HTR-8/SVneo (cell line): Measurements from ENCODE around the gene SLC25A46.
"Not testable (repeated sequence)": the region's sequence is repeated elsewhere in the genome, so short reads cannot be mapped to it uniquely, and the experiment has no call there.

ENCODE experiments used
- DNase-seq: peaks from one replicate; pipeline ENCODE4 v3.0.0; 2011; ENCODE audit warnings: low spot score, mixed read lengths; ENCODE audit not compliant: insufficient read length
- FAIRE-seq: peaks from 2 replicates; lab custom pipeline; 2011; peaks lifted over from hg19 to GRCh38; lab: Jason Lieb, UNC

The SLC25A46 gene

DNA sequence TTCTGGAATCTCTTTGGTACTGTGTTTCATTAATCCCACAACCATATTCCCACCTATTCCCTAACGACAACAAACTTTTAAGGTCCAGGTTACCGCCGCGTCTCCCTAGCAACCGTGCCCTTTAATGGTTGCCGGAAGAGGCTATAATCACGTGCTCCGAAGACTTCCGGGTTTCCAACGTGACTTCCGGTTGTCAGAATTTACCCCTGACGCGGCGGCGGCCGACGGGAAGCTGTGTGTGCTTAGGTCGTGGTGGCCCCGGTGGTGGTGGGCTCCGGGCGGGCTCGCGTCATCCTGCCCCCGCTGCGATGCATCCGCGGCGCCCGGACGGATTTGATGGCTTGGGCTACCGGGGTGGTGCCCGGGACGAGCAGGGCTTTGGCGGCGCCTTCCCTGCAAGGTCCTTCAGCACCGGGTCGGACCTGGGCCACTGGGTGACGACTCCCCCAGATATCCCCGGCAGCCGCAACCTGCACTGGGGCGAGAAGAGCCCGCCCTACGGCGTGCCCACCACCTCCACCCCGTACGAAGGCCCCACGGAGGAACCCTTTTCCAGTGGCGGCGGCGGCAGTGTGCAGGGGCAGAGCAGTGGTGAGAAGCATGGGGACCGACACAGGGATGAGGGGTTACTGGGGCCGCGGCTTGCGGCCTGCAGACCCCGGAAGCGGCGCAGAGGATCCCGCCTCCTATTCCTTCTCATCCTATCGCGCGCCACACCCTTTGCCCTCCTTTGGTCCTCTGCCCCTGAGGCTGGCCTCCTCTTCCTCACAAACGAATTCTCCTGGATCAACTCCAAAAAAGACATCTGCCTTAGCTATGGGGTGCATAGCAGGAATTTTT is at the start of gene SLC25A46:
Gene SLC25A46 (plus strand): TSS at position 196 of the 840 bp plus-strand sequence. CDS start 113 bp downstream, at position 309.
- FAIRE-seq (peak; percentile 87), DNase-seq (peak; percentile 80)

DNA sequence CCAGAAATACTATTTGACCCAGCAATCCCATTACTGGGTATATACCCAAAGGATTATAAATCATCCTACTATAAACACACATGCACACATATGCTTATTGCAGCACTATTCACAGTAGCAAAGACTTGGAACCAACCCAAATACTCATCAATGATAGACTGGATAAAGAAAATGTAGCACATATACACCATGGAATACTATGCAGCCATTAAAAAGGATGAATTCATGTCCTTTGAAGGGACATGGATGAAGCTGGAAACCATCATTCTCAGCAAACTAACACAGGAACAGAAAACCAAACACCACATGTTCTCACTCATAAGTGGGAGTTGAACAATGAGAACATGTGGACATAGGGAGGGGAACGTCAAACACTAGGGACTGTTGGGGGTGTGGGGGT is 48.2 kb upstream of the SLC25A46 start:
- DNase-seq, FAIRE-seq: not testable (repeated sequence)

DNA sequence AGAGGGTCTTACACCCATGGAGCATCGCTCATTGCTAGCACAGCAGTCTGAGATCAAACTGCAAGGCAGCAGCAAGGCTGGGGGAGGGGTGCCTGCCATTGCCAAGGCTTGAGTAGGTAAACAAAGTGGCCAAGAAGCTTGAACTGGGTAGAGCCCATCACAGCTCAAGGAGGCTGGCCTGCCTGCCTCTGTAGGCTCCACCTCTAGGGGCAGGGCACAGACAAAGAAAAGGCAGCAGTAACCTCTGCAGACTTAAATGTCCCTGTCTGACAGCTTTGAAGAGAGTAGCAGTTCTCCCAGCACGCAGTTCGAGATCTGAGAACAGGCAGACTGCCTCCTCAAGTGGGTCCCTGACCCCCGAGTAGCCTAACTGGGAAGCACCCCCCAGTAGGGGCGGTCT is 46.1 kb upstream of the SLC25A46 start:
- FAIRE-seq, DNase-seq: not testable (repeated sequence)

DNA sequence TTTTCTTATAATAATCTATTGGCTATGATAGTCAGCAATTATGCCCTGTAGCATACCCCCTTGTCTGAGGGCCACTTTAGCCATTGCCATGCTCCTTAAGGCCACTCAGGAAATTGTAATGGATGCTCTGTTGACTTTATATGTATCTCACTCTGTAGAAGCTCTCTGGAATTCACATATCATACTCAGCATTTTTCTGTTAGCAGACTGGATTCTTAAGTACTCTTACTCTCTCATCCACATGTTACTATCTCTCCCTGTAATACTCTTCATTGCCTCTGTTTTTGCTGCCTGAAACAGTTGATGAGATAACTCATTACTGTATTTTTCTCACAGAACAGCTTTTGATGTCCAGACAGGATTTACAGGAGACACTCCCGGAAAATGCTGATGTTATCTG is 36.5 kb upstream of the SLC25A46 start:
- no peak for FAIRE-seq

DNA sequence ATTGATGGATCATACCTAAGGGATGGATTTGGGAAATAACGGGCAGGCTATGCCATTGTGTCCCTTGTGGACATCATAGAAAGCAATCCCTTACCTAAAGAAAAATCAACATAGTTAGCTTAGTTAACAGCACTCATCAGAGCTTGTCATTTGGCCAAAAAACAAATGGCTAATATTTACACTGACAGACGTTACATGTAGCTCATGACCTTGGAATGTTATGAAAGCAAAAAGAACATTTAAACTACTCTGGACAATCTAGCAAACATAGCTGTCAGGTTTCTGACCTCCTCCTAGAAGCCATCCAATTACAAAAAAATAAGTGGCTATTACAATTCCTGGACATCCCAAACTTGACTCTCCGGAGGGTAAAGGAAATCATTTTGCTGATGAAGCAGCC is 36.1 kb upstream of the SLC25A46 start:
- DNase-seq = no peak
- no peak for FAIRE-seq

More for the DNA sequence above, 36.5 kb upstream of the SLC25A46 start:
- no peak for DNase-seq

DNA sequence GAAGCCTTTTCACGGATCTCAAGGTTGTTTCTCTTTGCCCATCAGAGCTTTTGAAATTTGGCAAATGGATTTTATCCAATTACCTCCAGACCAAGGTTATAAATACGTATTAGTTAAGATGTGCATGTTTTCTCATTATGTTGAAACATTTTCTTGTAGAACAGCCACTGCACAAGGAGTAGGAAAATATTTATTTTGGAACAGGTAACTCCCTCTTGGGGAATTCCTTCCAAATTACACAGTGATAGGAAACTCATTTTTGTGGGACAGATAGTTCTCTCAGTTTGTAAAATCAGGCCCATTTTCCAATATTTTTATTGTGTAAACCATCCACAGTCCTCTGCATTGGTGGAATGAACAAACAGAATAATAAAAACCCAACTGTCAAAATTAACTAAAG is 35.3 kb upstream of the SLC25A46 start:
- FAIRE-seq (no peak), DNase-seq (no peak)

DNA sequence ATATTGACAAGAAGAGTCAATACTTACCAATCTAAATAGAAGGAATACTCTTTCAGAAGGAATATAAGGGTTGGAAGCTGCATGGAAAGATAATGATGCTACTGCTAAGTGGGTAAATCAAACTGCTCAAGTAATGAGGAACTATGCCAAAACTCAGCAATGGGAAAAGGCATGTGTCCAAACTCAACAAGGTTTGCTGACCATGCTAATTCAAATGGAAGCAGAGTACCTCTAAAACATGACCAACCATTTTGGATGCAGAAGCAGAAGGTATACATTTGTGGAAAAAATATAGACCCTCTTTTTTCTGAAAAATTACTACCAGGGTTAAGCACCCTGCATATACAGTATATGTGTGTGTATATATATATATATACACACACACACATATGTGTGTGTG is 33.5 kb upstream of the SLC25A46 start:
- DNase-seq = no peak
- no peak for FAIRE-seq

DNA sequence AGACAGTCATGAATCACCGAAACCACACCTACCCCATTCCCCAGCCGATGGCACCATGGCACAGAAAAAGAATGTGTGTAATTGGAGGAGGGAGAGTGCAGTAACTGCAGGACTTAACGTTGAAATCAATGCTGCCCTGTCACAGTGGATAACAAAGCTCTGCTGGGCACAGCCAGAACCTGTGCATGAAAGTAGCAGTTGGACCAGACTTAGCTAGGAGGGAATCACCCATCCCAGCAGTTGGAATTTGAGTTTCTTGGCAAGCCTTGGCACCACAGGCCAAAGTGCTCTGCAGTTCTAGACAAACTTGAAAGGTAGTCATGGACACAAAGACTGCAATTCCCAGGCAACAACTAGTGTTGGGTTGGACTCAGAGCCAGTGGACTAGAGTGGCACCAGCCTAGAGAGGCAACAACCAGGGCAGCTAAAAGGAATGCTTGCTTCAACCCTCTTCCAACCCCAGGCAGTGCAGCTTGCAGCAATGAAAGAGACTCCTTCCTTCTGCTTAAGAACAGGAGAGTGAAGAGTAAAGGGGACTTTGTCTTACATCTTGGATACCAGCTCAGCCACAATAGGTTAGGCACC is 31.5 kb upstream of the SLC25A46 start:
- FAIRE-seq = no peak
- no peak for DNase-seq

DNA sequence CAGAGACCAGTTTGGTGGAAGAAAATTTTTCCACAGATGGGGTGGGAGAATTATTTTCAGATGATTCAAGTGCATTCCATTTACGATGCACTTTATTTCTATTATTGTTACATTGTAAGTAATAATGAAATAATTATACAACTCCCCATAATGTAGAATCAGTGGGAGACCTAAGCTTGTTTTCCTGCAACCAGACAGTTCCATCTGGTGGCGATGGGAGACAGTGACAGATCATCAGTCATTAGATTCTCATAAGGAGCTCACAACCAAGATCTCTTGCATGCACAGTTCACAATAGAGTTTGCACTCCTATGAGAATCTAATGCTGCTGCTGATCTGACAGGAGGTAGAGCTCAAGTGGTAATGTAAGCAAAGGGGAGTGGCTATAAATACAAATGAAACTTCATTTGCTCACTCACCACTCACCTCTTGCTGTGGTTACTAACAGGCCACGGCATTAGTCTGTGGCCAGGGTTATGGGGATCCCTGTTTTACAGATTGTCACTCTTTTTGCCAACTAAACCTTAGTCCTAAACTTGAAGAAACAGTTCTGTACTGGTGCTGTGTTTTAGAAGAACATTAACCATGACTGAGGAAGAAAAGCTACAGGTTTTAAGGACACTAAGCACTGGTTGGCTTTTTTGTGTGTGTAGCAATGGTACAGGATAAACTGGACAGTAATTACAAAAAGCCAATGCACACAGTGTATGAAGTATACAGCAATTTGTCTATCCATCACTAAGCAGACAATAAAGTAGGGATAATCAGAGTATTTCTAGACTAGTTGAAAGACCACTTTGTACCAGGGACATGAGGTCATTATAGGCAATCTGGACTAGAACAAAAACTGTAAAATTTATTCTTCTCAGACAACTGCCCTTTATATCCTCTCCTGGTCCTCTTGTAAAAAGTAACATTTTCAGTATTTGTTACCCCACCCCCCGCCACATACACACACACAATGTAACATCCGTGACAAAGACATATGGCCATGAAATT is 22.3 kb upstream of the SLC25A46 start:
- FAIRE-seq (no peak), DNase-seq (no peak)

DNA sequence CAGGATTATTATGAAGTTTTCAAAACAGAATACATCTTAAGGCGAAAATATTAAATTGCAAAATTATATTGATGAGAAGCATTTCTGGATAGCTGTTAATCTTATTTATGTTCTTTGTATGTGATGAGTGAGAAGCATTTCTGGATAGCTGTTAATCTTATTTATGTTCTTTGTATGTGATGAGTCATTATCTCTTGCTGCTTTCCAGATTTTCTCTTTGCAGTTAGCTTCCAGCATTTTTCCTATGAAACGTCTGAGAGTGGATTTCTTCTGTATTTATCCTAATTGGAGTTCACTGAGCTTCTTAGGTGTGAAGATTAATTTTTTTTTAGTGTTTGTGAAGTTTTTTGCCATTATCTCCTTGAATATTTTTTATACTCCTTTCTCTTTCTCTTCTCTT is 20.5 kb upstream of the SLC25A46 start:
- FAIRE-seq = no peak
- no peak for DNase-seq

DNA sequence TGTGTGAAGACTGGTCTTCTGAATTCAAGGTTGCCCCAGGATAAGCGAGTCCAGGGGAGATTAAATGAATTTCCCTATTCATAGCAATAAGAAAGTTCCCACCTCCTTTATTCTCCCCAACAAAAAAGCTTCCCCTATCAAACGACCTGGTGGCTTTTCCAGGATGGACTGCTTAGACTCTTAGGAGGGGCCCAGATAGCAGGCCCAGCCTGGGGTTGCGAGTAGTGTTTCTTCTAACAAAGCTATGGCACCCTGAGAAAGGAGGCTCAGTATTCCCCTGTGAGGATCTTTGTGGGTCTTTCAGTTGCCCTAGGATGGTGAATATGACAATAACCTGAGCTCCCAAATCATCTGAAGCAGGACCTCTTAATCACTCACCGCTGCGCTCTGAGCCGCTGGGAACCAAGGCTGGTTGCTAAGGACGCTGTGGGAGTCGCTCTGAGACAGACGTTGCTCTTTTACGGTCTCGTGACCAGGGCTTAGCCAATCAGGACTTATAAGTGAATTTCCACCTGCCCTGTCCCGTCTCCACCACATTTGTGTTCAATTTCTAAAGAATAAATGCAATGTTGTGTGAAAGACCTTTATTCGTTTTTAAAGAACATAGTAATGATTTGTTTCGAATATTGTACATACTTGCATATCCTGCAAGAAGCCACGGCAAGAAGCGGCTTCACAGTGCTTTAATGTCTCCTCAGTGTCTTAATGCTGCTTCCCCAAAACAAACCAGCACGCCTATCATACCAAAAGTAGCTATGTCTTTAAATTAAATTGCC is 12.4 kb upstream of the SLC25A46 start, which contains the start of gene TMEM232:
Gene TMEM232 (minus strand): TSS at position 423 of the 776 bp plus-strand sequence. CDS start 59,319 bp downstream, outside the sequence.
- FAIRE-seq = no peak
- DNase-seq = no peak

DNA sequence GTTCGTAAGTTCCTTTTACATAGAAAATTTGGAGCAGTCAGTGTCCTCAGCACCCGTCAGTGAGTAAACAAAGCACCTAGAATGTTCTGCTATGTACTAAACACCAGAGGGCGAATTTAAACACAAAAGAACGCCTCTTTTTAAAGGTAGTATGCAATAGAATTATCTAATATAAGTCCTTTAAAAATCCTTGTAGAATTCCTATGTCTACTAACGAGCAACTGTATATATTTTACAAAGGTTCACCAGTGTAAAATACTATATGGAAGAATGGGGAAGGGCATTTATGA is 11.8 kb upstream of the SLC25A46 start:
- DNase-seq (no peak), FAIRE-seq (no peak)

DNA sequence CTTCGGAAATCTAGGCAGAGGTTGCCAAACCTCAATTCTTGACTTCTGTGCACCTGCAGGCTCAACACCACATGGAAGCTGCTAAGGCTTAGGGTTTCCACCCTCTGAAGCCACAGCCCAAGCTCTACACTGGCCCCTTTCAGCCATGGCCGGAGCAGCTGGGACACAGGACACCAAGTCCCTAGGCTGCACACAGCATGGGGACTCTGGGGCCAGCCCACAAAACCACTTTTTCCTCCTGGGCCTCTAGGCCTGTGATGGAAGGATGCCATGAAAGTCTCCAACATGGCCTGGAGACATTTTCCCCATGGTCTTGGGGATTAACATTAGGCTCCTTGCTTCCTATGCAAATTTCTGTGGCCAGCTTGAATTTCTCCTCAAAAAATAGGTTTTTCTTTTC is 7.3 kb upstream of the SLC25A46 start:
- FAIRE-seq, DNase-seq: not testable (repeated sequence)

DNA sequence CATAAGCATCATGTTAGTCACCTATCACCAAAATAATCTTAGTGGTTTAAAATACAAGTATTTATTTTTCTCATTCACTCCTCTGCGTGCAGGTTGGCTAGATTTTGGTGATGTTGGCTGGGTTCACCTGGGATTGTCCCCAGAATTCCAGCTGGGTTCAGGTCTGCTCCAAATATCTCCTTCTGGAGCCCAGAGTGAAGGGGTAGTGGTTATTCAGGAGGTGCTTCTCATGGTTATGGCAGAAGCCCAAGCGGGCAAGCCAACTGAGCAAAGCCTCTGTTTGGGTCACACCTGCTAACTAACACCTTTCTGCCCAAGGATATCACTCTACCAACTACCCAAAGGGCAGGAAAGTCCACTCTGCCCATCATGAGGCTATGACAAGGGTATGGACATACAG is 4.7 kb upstream of the SLC25A46 start:
- no peak for DNase-seq
- no peak for FAIRE-seq

DNA sequence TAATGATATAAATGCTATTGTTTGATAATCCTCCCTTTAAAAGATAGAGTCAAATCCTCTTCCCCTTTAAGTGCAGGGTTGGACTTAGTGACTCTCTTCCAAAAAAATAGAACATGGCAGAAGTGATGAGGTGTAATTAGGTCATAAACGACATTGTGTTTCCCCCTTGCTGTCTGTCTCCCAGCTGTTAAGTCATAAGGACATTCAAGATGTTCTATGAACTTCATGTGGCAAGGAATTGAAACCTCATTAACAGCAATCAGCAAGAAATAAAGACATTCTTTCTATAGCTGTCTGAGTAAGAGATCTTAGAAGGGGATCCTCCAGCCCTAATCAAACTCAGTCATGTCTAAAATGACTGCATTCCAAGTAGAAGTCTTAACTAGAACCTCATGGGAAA is 3.3 kb upstream of the SLC25A46 start:
- DNase-seq (no peak), FAIRE-seq (no peak)

DNA sequence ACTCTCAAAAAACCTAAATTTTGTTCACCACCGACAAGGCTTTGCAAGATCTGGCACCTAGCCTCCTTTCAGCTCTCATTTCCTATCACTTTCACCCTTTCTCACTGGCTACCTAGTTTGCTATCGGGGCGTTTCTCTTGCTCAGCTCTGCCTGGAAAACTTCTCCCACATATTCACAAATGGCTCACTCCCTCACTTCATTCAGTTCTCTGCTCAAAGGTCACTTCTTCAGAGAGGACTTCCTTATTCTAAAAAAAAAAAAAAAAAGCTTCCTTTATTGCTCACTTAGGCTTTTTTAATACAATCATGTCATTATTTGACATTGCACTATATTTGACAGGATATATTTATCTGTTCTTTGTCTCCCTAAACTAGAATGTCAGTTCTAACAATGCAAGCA is 2.1 kb upstream of the SLC25A46 start:
- DNase-seq = no peak
- FAIRE-seq = no peak

DNA sequence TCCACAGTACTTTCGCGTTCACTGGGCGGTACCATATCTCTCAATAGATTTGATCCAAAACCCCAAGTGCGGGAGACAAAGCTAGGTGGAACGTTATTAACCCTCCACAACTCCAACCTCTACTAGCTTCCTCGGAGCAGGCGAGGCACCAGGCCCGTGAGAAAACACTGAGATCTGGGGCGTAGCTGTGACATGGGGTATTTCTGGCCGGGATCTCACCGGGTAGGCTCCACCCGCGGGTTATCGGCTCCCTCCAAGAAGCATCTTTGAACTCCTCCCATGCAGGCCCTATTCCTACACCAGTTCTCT is 350 bp upstream of the SLC25A46 start:
- FAIRE-seq = no peak

DNA sequence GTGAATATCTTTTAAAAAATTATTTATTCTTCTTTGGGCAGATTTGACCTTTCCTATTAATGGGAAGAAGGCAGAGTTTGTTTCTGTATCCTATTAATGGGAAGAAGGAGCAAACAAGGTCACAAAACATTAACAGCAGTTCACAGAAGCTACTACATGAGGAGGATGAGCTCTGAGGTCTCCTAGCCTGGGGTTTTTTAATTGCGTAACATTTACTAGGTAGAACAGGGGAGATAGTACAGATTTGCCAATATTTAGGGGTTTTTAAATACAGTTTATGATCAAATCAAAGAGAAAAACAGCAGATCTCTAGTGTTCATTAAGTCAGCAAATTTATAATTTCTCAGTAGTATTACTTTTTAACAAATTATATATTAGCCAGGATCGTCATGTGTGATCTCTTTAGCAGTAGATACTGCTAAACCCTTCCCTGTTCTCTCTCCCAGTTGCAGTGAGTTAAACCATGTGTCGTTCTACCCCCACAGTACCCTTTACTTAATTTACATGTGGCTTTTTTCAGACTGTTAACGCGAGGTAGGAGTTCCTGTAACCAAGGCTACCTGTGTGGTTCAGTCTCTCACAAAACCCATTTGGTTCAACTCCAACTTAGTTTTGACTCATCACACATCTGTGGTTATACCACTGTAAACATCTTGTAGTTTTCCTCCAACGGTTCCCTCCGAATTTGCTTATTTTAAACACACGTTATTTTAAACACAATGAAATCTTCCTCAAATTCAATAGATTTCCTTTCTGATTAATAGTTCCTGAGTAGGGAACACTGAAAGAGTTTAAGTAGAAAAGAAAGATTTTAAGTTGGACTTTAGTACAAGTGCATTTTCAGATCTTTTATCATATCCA is 13.3 kb downstream of the SLC25A46 start:
- DNase-seq (no peak), FAIRE-seq (no peak)

More for the DNA sequence above, 350 bp upstream of the SLC25A46 start:
- DNase-seq = no peak

DNA sequence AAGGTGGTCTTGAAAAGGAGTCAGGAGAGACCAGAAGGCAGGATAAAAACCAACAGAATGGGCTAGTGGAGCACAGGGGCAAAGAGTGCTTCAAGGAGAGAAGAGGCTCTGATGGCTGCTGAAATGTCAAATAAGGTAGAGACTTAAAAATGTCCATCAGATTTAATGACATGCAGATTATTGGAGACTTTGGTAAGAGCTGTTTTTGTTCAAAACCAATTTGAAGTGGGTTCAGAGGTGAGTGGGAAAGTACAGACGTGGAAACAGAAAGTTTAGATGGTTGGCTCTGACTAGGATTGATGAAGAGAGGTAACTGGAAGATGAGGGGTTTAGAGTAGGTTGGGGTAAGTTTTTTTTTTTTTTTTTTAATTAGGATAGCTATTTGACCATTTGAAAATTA is 14.1 kb downstream of the SLC25A46 start:
- FAIRE-seq = no peak

More for the DNA sequence above, 14.1 kb downstream of the SLC25A46 start:
- no peak for DNase-seq
